Measurements from ENCODE around the gene SPG7. TPM values are rescaled to one million over a fixed set of nuclear protein-coding genes. Genes with fewer than 3 reads are reported as not detected.

Gene SPG7
- total RNA-seq, 4 donors from 2014 or later = 102 to 178 (median 127) TPM

DNA sequence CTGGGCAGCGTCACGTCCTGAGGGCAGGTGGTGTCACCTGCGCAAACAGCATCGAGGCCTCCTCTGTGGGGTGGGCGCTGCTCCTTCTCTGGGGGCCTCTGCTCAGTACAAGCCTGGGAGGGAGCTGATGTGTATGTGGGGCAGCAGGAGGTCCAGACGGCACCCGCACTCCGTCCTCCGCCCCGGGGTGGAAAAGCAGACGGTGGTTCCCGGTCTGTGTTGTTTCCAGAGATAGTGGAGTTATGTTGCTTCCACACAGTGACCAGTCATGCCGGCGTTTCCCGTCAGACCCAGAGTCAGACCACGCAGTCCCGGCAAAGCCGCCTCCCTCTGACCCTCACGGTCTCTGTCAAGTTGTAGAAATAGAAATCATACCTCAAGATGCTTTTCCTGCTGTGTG, 38.6 kb downstream of the SPG7 start:
- Histone ChIP-seq H3K4me3 (no peak overlapping the region), H3K27me3 (no peaks in the 10 kb centered on the region), H3K9me3 (no peaks in the 10 kb centered on the region), H3K36me3 (peaks cover 0 to 97% (median 7%) of the 10 kb centered on the region in 3 donors), H3K4me1 (no peaks in the 10 kb centered on the region), H3K27ac (no peak overlapping the region)
- TF ChIP-seq POLR2A (IDR thresholded peaks at IDR 0.05) (no peak), EP300 (IDR thresholded peaks at IDR 0.05) (no peak)
- TF ChIP-seq, protein P1, sequence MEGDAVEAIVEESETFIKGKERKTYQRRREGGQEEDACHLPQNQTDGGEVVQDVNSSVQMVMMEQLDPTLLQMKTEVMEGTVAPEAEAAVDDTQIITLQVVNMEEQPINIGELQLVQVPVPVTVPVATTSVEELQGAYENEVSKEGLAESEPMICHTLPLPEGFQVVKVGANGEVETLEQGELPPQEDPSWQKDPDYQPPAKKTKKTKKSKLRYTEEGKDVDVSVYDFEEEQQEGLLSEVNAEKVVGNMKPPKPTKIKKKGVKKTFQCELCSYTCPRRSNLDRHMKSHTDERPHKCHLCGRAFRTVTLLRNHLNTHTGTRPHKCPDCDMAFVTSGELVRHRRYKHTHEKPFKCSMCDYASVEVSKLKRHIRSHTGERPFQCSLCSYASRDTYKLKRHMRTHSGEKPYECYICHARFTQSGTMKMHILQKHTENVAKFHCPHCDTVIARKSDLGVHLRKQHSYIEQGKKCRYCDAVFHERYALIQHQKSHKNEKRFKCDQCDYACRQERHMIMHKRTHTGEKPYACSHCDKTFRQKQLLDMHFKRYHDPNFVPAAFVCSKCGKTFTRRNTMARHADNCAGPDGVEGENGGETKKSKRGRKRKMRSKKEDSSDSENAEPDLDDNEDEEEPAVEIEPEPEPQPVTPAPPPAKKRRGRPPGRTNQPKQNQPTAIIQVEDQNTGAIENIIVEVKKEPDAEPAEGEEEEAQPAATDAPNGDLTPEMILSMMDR (IDR thresholded peaks at IDR 0.05) = no peak
- 87 to 92% methylated on average over 11 to 18 of the region's 19 CpGs for WGBS, 2 donors
- no peak for DNase-seq (ENCODE audit: low spot score in 2 of 2)

DNA sequence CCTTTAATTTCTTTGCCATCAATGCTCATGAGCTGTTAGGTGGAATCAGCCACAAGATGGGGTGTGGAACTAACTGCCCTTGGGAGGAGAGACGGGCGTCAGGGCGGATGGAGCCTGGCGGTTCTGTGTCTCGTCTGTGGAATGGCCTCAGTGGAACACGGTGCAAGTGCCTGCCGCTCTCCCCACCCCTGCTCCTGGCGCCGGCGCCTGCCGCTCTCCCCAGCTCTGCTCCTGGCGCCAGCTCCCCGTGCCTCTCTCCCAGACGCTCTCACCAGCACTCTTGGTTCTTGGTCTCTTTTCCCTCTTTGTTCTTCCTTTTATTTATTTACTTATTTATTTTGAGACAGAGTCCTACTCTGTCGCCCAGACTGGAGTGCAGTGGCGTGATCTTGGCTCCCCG, 39.1 kb downstream of the SPG7 start:
- WGBS, 2 donors = 93 to 96% methylated on average over 17 of the region's 17 CpGs
- Histone ChIP-seq H3K4me1 (no peaks in the 10 kb centered on the region), H3K9me3 (no peaks in the 10 kb centered on the region), H3K27me3 (no peaks in the 10 kb centered on the region), H3K36me3 (peaks cover 0 to 97% (median 7%) of the 10 kb centered on the region in 3 donors), H3K27ac (no peak overlapping the region), H3K4me3 (no peak overlapping the region)
- no peak for DNase-seq (ENCODE audit: low spot score in 2 of 2)
- TF ChIP-seq, protein P1 (IDR thresholded peaks at IDR 0.05) = no peak
- no peak for TF ChIP-seq EP300 (IDR thresholded peaks at IDR 0.05)
- no peak for TF ChIP-seq POLR2A (IDR thresholded peaks at IDR 0.05)

DNA sequence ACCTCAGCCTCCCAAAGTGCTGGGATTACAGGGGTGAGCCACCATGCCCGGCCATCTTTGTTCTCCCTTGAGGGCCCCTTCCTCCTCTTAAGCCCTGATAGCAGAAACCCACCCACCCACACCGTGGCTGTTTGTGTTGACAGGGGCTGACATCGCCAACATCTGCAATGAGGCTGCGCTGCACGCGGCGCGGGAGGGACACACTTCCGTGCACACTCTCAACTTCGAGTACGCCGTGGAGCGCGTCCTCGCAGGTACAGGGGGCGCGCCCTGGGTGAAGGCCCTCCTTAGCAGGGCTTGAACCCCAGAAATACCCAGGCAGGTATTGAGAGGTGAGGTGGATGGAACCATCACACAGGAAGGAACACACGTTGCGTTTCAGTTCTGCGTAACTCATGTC, 39.7 kb downstream of the SPG7 start:
- Histone ChIP-seq H3K36me3 (peaks cover 0 to 98% (median 7%) of the 10 kb centered on the region in 3 donors), H3K4me3 (no peak overlapping the region), H3K9me3 (no peaks in the 10 kb centered on the region), H3K27ac (no peak overlapping the region), H3K27me3 (no peaks in the 10 kb centered on the region), H3K4me1 (no peaks in the 10 kb centered on the region)
- no peak for TF ChIP-seq POLR2A (IDR thresholded peaks at IDR 0.05)
- TF ChIP-seq, protein P1 (IDR thresholded peaks at IDR 0.05) = no peak
- TF ChIP-seq EP300 (IDR thresholded peaks at IDR 0.05) = no peak
- 96 to 97% methylated on average over 20 of the region's 20 CpGs for WGBS, 2 donors
- DNase-seq (ENCODE audit: low spot score in 2 of 2) = no peak

- H3K27me3 ChIP-seq = no peaks in the 10 kb centered on the region
- no peaks in the 10 kb centered on the region for H3K9me3 ChIP-seq
- DNase-seq (ENCODE audit: low spot score in 2 of 2) = no peak
- H3K36me3 ChIP-seq = peaks cover 0 to 100% (median 7%) of the 10 kb centered on the region in 3 donors
- WGBS, 2 donors = 83 to 86% methylated on average over 28 of the region's 28 CpGs
- TF ChIP-seq, protein P1 (IDR thresholded peaks at IDR 0.05) = no peak
- no peak for TF ChIP-seq EP300 (IDR thresholded peaks at IDR 0.05)
- TF ChIP-seq POLR2A (IDR thresholded peaks at IDR 0.05) = no peak
- H3K4me3 ChIP-seq = no peak overlapping the region
- no peak overlapping the region for H3K27ac ChIP-seq
- H3K4me1 ChIP-seq = no peaks in the 10 kb centered on the region
Measured at GRCh38 chr16:89548344-89549006, 40.3 kb downstream of the SPG7 start.

GRCh38 chr16:89549007-89549700, 41.0 kb downstream of the SPG7 start:
- DNase-seq (ENCODE audit: low spot score in 2 of 2) = no peak
- no peak overlapping the region for H3K27ac ChIP-seq
- no peaks in the 10 kb centered on the region for H3K4me1 ChIP-seq
- H3K9me3 ChIP-seq = no peaks in the 10 kb centered on the region
- TF ChIP-seq, protein P1 (IDR thresholded peaks at IDR 0.05) = no peak
- TF ChIP-seq EP300 (IDR thresholded peaks at IDR 0.05) (no peak), POLR2A (IDR thresholded peaks at IDR 0.05) (no peak)
- H3K4me3 ChIP-seq = no peak overlapping the region
- H3K36me3 ChIP-seq = peaks cover 0 to 100% (median 7%) of the 10 kb centered on the region in 3 donors
- H3K27me3 ChIP-seq = no peaks in the 10 kb centered on the region
- WGBS, 2 donors = 90 to 94% methylated on average over 10 of the region's 10 CpGs
